NK-92 treated with Interleukin-12 subunit alpha and Interleukin-12 subunit beta, amount 100 ng/mL, for 24 hours (cell line): Measurements from ENCODE around the gene PNKD.

Experiments
- DNase-seq: peaks from one replicate; lab custom pipeline; 2025; lab: John Stamatoyannopoulos, UW

The PNKD gene

DNA sequence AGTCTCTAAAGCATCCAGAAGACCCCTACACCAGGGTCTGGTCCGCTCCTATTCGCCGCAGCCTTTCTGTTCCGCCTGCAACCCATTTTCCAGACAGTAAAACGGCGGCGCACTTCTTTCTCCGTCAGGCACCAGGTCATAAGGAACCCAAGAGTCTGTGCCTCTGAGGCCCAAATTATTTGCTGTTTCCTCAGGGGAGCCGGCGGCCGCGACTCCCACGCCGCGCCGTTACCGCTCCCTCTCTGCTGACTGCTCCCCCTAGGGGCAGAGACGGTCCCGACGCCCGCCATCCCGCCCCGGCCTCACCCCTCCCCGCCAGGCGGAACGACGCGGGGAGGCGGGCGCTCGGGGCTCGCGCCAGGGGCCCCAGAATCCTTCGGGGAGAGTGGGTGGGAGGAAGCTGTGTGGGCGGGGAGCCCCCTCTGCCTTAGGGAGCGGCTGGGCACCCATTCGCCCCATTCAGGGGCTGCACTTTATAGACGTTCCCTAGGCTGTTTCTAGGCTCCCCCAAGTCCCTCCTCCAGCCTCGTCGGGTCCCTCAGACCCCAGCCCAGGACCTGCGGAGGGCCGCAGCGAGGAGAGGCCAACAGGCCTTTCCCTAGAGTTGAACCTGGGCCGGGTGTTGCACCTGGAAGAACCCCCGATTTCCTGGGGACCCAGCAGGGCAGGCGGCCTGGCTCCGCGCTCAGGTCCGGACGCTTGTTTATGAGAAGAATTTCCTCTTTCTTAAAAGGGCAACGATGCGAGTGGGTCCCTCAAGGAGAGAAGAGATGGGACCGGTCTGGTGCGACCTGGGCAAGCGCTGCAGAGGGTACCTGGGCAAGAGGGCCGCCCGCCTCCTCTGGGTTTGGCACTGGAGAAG, 125.7 kb downstream of the PNKD start:
- peak; percentile 88 for DNase-seq
